HCT116 (cell line): ENCODE data around the gene SCN2A. TPM values are rescaled to one million over a fixed set of nuclear protein-coding genes. Genes with fewer than 3 reads are reported as not detected.
"Not testable (repeated sequence)": the region's sequence is repeated elsewhere in the genome, so short reads cannot be mapped to it uniquely, and the experiment has no call there.

Experiments
- ATAC-seq: fragments of 200-7000 bp; cut with Tn5 transposase; 2 replicates; pipeline ENCODE4 v1.9.1; 2020; ENCODE audit warnings: mild to moderate bottlenecking, moderate library complexity
- BruUV-seq: library from RNA; stranded (reverse); fragments of 400-500 nt; replicated peaks from 2 replicates; lab custom pipeline; 2021; lab: Mats Ljungman, UMichigan
- CTCF ChIA-PET: fragments of 300-600 bp; sonication (Branson Sonifier 250); formaldehyde crosslinking; loops from one replicate; lab custom pipeline; 2021; ENCODE audit warnings: antibody characterized with exemption; lab: Charles Lee
- POLR2A ChIA-PET: fragments of 300-600, 350-600 bp; sonication (Branson Sonifier 250); formaldehyde crosslinking; loops from one replicate; lab custom pipeline; 2021; ENCODE audit warnings: antibody characterized with exemption; lab: Charles Lee
- RAD21 ChIA-PET, 2 experiments: fragments of 300-600 bp; sonication (Branson Sonifier 250); formaldehyde crosslinking; loops; one replicate each; lab custom pipeline; 2023; ENCODE audit warnings: low total read pairs in 2 of 2; ENCODE audit not compliant: uncharacterized antibody in 2 of 2, unreplicated experiment in 2 of 2, low non-redundant PET in 1 of 2; lab: Charles Lee
- DNase-seq: peaks from one replicate; pipeline ENCODE4 v3.0.0-alpha.2; 2010; ENCODE audit warnings: low read depth, low spot score
- H2AFZ ChIP-seq: fragments of 200-600 bp; shearing (Covaris generic), sonication (generic); 2 replicates; pipeline ENCODE4 v1.6.1; 2017; ENCODE audit warnings: low read depth, mixed run types, mixed read lengths, antibody characterized with exemption, low read length; ENCODE audit not compliant: poor library complexity, severe bottlenecking
- H3K27ac ChIP-seq: 2 replicates; pipeline ENCODE4 v1.5.1; 2012; ENCODE audit warnings: low read depth, low read length
- H3K27me3 ChIP-seq: fragments of 200-600 bp; sonication (generic); 2 replicates; pipeline ENCODE4 v1.6.1; 2016; ENCODE audit warnings: mixed run types, low read length, mixed read lengths; ENCODE audit not compliant: insufficient read depth
- H3K36me3 ChIP-seq, 2 experiments: fragments of 200-500 bp in 1 of 2; fragments of 200-600 bp in 1 of 2; sonication (Bioruptor generic) in 1 of 2; sonication (generic) in 1 of 2; 2 replicates each; pipeline versions ENCODE4 v1.5.1 to v1.6.1; 2014 to 2016; ENCODE audit warnings: low read length in 2 of 2, inconsistent platforms in 1 of 2, mixed read lengths in 1 of 2, mixed run types in 1 of 2; ENCODE audit not compliant: insufficient read depth in 2 of 2, control insufficient read depth in 1 of 2
- H3K4me1 ChIP-seq, 2 experiments: fragments of 200-600 bp in 1 of 2; sonication (generic) in 1 of 2; 2 replicates each; pipeline versions ENCODE4 v1.5.1 to v1.6.1; 2012 to 2017; ENCODE audit warnings: low read length in 2 of 2, inconsistent platforms in 1 of 2, mild to moderate bottlenecking in 1 of 2, mixed read lengths in 1 of 2, mixed run types in 1 of 2, moderate library complexity in 1 of 2; ENCODE audit not compliant: insufficient read depth in 2 of 2, control insufficient read depth in 1 of 2
- H3K4me2 ChIP-seq: fragments of 200-600 bp; sonication (generic); 2 replicates; pipeline ENCODE4 v1.6.1; 2017; ENCODE audit warnings: mixed run types, low read length, mixed read lengths
- H3K4me3 ChIP-seq, 2 experiments: fragments of 200-600 bp in 1 of 2; sonication (generic) in 1 of 2; replicated peaks in 1 of 2; 2 replicates each; pipeline ENCODE4 v1.5.1; 2011 to 2016; ENCODE audit warnings: low read length in 2 of 2, control low read depth in 1 of 2, low read depth in 1 of 2, mild to moderate bottlenecking in 1 of 2, mixed read lengths in 1 of 2, mixed run types in 1 of 2
- H3K79me2 ChIP-seq: fragments of 200-600 bp; sonication (generic); 2 replicates; pipeline ENCODE4 v1.6.1; 2017; ENCODE audit warnings: mild to moderate bottlenecking, mixed run types, low read length, moderate library complexity, mixed read lengths; ENCODE audit not compliant: insufficient read depth
- H3K9ac ChIP-seq: fragments of 200-600 bp; sonication (generic); 2 replicates; pipeline ENCODE4 v1.6.1; 2016; ENCODE audit warnings: low read length, mixed read lengths
- H3K9me2 ChIP-seq: fragments of 200-600 bp; sonication (generic), shearing (Covaris generic); 2 replicates; pipeline ENCODE4 v1.6.1; 2017; ENCODE audit warnings: mixed run types, mild to moderate bottlenecking, moderate library complexity; ENCODE audit not compliant: insufficient read depth
- H3K9me3 ChIP-seq, 2 experiments: fragments of 200-500 bp in 1 of 2; fragments of 200-600 bp in 1 of 2; sonication (Bioruptor generic) in 1 of 2; sonication (generic) in 1 of 2; 2 replicates each; pipeline ENCODE4 v1.6.1; 2014 to 2017; ENCODE audit warnings: low read length in 2 of 2, mixed read lengths in 2 of 2, inconsistent platforms in 1 of 2, low read depth in 1 of 2, mild to moderate bottlenecking in 1 of 2, mixed run types in 1 of 2, moderate library complexity in 1 of 2; ENCODE audit not compliant: control insufficient read depth in 1 of 2, insufficient read depth in 1 of 2
- H4K20me1 ChIP-seq: fragments of 200-600 bp; sonication (generic), shearing (Covaris generic); 2 replicates; pipeline ENCODE4 v1.6.1; 2017; ENCODE audit warnings: mixed run types, mild to moderate bottlenecking, moderate library complexity; ENCODE audit not compliant: insufficient read depth
- FOSL1 ChIP-seq: IDR thresholded peaks from 2 replicates; pipeline ENCODE4 v1.6.1; 2012; ENCODE audit warnings: low read depth
- RAD21 ChIP-seq: IDR thresholded peaks from 2 replicates; pipeline ENCODE4 v1.6.1; 2012; ENCODE audit warnings: low read depth, mild to moderate bottlenecking
- TCF7L2 ChIP-seq: IDR thresholded peaks from 2 replicates; pipeline ENCODE4 v1.7.0; 2011; ENCODE audit warnings: borderline replicate concordance, inconsistent platforms; ENCODE audit not compliant: insufficient read depth, insufficient read length; ENCODE audit errors: extremely low read depth
- intact Hi-C: fragments of 100-400 bp; cut with micrococcal nuclease; formaldehyde crosslinking; loops from 2 replicates; pipeline ENCODE4 v1.10.0; 2022
- total RNA-seq: library from RNA; stranded (reverse); gene quantifications from one replicate; pipeline ENCODE4 v1.2.1, GENCODE V29; 2021; ENCODE audit not compliant: unreplicated experiment
- TF ChIP-seq, protein P1 (sequence below), 3 experiments: fragments of 200-600 bp in 1 of 3; sonication (generic) in 1 of 3; IDR thresholded peaks in 2 of 3; conservative IDR thresholded peaks in 1 of 3; 2 replicates each; pipeline ENCODE4 v1.5.1; 2012 to 2017; ENCODE audit warnings: low read depth in 2 of 3, low read length in 2 of 3, antibody characterized with exemption in 1 of 3, borderline replicate concordance in 1 of 3, control low read depth in 1 of 3, mild to moderate bottlenecking in 1 of 3, mixed read lengths in 1 of 3, mixed run types in 1 of 3, moderate library complexity in 1 of 3; ENCODE audit not compliant: insufficient read depth in 1 of 3
- TF ChIP-seq, protein P2 (sequence below): IDR thresholded peaks from 2 replicates; pipeline ENCODE4 v1.6.1; 2012

The SCN2A gene
- total RNA-seq, 1 experiment from 2014 or later: 0.25 TPM

DNA sequence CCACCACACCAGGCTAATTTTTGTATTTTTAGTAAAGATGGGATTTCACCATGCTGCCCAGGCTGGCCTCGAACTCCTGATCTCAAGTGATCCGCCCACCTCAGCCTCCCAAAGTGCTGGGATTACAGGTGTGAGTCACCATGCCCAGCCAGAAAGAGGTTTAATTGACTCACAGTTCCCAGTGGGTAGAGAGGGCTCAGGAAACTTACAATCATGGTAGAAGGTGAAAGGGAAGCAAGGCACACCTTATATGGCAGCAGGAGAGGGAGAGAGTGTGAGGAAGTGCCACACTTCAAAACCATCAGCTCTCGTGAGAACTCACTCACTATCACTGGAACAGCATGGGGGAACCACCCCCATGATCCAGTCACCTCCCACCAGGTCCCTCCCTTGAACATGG is 159.4 kb downstream of the SCN2A start:
- H3K79me2 ChIP-seq, BruUV-seq, H3K9me3 ChIP-seq, RAD21 ChIA-PET, H3K4me1 ChIP-seq, intact Hi-C loops, H3K4me2 ChIP-seq, H3K4me3 ChIP-seq, H4K20me1 ChIP-seq, H3K9ac ChIP-seq, POLR2A ChIA-PET, DNase-seq, H2AFZ ChIP-seq, H3K9me2 ChIP-seq, ATAC-seq, H3K27me3 ChIP-seq, H3K27ac ChIP-seq, H3K36me3 ChIP-seq: not testable (repeated sequence)
- CTCF ChIA-PET: interaction anchor here (0.7 kb wide), 1 partner anchor 476 kb away, joined by 3 read pairs; no protein-coding TSS in a partner anchor

DNA sequence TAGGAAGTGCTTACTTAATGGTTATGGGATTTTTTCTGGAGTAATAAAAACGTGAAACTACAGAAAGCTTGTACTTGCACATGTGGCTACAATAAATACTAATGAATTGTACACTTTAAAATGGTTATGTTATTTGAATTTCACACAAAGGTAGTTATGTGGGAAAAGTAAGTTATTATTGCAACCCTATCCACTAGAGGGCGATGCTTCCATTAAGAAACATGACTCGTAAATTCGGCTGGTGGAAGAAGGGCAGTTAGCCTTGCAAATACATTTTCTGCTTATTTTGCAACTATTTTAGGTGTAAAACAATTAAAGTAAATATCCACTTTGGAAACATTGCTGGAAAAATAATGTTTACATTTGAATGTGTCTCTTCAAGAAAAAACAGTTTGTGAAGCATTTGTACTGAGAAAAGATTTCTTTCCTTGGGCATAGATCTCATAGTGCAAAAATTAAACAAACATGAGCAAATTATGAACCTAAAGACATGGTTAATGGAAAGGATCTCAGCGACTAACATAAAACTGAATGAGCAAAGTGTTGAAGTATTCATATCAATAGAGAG is 162.2 kb downstream of the SCN2A start:
- H3K79me2 ChIP-seq: no peaks in the 10 kb centered on the region
- H3K9ac ChIP-seq: no peak overlapping the region
- H4K20me1 ChIP-seq: no peaks in the 10 kb centered on the region
- H3K27ac ChIP-seq: no peak overlapping the region
- H3K4me2 ChIP-seq: no peak overlapping the region
- H3K9me3 ChIP-seq: no peaks in the 10 kb centered on the region
- ChIA-PET POLR2A (no interaction called here), RAD21 (no interaction called here), CTCF (interaction anchor here (0.9 kb wide), 1 partner anchor 473 kb away, joined by 5 read pairs; no protein-coding TSS in a partner anchor)
- peak; percentile 57; the same call in 1 of the 2 replicates for ATAC-seq
- H3K4me3 ChIP-seq: no peak overlapping the region
- H3K36me3 ChIP-seq: no peaks in the 10 kb centered on the region
- peaks cover 9% of the 10 kb centered on the region; the same call in 1 of the 2 replicates for H3K27me3 ChIP-seq
- no peaks in the 10 kb centered on the region for H3K9me2 ChIP-seq
- H2AFZ ChIP-seq: no peak overlapping the region
- peak; percentile 56 for DNase-seq
- intact Hi-C loops: loop anchor here (1.0 to 10.0 kb wide), 3 partner anchors 296 to 723 kb away; partner anchors contain the start of gene SCN1A
- no TSS peak for BruUV-seq
- TF ChIP-seq FOSL1: no peak
- TF ChIP-seq TCF7L2: no peak
- TF ChIP-seq, protein P1, sequence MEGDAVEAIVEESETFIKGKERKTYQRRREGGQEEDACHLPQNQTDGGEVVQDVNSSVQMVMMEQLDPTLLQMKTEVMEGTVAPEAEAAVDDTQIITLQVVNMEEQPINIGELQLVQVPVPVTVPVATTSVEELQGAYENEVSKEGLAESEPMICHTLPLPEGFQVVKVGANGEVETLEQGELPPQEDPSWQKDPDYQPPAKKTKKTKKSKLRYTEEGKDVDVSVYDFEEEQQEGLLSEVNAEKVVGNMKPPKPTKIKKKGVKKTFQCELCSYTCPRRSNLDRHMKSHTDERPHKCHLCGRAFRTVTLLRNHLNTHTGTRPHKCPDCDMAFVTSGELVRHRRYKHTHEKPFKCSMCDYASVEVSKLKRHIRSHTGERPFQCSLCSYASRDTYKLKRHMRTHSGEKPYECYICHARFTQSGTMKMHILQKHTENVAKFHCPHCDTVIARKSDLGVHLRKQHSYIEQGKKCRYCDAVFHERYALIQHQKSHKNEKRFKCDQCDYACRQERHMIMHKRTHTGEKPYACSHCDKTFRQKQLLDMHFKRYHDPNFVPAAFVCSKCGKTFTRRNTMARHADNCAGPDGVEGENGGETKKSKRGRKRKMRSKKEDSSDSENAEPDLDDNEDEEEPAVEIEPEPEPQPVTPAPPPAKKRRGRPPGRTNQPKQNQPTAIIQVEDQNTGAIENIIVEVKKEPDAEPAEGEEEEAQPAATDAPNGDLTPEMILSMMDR (IDR thresholded peaks at IDR 0.05 in 2 of 3, conservative IDR thresholded peaks at IDR 0.05 in 1 of 3; ENCODE audit: borderline replicate concordance in 1 of 3, insufficient read depth in 1 of 3, low read depth in 2 of 3, low read length in 2 of 3): peak; percentile 52 to 77 (median 62)
- TF ChIP-seq RAD21: peak; percentile 75
- TF ChIP-seq, protein P2, sequence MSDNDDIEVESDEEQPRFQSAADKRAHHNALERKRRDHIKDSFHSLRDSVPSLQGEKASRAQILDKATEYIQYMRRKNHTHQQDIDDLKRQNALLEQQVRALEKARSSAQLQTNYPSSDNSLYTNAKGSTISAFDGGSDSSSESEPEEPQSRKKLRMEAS: no peak
- H3K4me1 ChIP-seq: no peaks in the 10 kb centered on the region
